ENCODE results near the gene GPR18. TPM values are rescaled to one million over a fixed set of nuclear protein-coding genes. Genes with fewer than 3 reads are reported as not detected.
A peak's percentile ranks its signal among the peaks of the same experiment; 100 is the strongest.

Gene GPR18
- total RNA-seq, 2 experiments from 2014 or later, result 16.9 to 17.6 TPM

DNA sequence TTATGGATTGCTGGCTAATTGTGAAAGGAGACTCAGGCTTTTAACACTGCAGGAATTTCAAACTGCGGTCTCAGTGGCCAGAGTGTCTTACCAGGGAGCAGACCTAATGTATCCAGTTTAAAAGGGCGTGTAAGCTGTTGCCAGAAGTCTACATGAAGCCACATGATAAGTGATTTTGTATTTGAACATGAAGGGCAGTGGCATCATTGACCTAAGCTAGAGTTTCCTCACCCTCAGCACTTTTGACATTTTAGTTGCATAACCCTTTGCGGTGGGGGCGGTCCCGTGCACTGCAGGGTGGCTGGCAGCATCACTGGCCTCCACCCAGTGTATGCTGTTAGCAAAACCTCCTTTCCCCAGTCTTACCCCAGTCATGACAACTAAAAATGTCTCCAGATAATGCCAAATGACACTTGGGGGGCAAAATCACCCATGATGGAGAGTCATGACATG, 23.7 kb upstream of the GPR18 start:
- Mint-ChIP-seq H3K27me3 (no peaks in the 10 kb centered on the region), H3K4me1 (peaks cover 83% of the 10 kb centered on the region), H3K9me3 (no peaks in the 10 kb centered on the region), H3K36me3 (peaks cover 38% of the 10 kb centered on the region), H3K27ac (peak overlapping the region; percentile 80), H3K4me3 (no peak overlapping the region)
- peak; percentile 35 for DNase-seq

DNA sequence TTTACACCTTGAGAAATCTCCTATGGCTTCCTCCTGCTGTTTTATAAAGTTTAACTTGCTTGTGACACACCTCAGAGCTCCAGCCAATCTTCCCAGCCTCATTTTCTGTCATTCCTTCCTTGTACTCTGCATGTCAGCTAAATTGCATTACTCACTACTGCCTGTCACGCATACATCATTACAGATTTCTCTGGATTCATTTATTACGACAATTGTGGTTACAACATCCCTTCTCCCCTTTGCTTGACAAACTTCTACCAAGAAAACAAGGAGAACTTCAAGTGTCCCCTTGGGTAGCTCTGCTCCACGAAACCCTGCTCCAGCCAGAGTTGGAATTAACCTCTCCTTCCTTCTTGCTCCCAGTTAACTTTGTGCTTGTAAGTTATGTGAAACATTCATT, 22.0 kb upstream of the GPR18 start:
- no peak for DNase-seq
- Mint-ChIP-seq H3K4me1 (peaks cover 83% of the 10 kb centered on the region), H3K27ac (peak overlapping the region; percentile 21), H3K4me3 (no peak overlapping the region), H3K36me3 (peaks cover 46% of the 10 kb centered on the region), H3K27me3 (no peaks in the 10 kb centered on the region), H3K9me3 (no peaks in the 10 kb centered on the region)

DNA sequence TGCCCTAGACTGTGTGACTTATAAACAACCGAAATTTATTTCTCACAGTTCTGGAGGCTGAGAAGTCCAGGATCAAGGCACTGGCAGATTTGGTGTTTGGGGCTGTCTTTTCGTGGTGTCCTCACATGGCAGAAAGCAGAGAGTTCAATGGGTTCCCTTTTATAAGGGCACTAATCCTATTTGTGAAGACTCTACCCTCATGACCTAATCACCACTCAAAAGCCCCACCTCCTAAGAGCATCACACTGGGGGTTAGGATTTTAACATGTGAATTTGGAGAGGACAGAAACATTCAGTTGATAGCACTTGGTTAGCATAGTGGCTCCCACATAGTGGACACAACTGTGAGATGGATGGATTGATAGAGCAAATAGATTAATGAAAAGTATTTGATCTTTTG, 21.5 kb upstream of the GPR18 start:
- Mint-ChIP-seq H3K27ac (no peak overlapping the region), H3K4me1 (peaks cover 84% of the 10 kb centered on the region), H3K36me3 (peaks cover 51% of the 10 kb centered on the region), H3K9me3 (peaks cover 4% of the 10 kb centered on the region), H3K4me3 (no peak overlapping the region), H3K27me3 (no peaks in the 10 kb centered on the region)
- DNase-seq, result no peak

DNA sequence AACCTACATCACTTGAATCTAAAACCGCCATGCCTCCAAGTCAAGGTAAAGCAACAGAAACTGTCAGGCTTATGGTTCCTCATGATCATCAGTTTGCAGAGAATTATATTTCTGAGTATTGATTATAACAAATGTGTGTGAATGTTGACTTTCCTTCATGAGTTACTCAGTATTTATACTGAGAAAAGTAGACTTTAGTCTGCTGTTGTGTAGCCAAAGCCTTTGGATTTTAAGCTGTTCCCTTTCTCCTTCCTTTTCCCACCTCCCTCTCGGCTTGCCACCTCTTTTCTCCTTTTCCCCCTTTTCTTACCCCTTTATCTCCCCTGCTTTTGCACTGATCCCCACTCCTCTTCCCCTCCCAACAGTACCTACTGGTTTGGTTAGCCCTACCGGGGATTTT, 20.7 kb upstream of the GPR18 start:
- Mint-ChIP-seq H3K4me1 (peaks cover 83% of the 10 kb centered on the region), H3K36me3 (peaks cover 53% of the 10 kb centered on the region), H3K4me3 (no peak overlapping the region), H3K27me3 (no peaks in the 10 kb centered on the region), H3K27ac (no peak overlapping the region), H3K9me3 (peaks cover 4% of the 10 kb centered on the region)
- no peak for DNase-seq

DNA sequence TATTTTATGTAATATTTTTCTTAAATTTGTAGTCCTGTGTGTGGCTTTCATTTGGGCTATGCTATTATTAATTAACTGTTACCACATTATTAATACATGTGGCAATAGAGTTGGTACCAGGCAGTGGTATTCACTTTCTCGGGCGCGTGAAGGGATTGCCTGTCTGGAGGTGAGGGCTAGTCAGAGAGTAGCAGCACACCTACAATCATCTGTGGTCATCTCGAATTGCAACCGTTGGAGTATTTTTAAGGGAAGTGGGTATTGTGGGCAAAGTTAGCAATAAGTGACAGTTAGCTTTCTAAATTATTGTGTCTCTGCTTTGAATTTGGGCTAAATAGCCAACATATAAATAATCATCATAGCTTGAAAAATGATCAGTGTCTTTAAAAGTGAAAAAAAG, 20.0 kb upstream of the GPR18 start:
- Mint-ChIP-seq H3K4me1 (peaks cover 85% of the 10 kb centered on the region), H3K27me3 (no peaks in the 10 kb centered on the region)

DNA sequence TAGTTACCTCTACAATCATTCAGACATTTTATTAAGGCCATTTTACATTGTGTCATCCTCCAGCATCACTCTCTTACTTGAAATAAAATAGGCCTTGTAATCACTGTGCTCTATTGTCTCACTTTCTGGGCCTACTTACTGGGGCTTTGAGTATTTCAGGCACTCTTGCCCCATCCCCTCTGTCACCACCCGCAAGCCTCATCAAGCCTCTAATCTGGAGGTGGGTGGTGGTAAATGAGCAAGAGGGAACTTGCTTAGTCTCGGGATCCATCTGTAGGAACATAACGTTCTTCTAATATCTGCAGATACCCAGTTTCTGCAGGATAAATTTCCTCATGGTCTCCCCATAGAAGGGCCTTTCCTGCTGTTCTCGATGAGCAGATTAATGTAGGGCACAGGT, 19.4 kb upstream of the GPR18 start:
- peaks cover 84% of the 10 kb centered on the region for H3K4me1 Mint-ChIP-seq
- no peaks in the 10 kb centered on the region for H3K27me3 Mint-ChIP-seq
- peaks cover 63% of the 10 kb centered on the region for H3K36me3 Mint-ChIP-seq
- no peak overlapping the region for H3K27ac Mint-ChIP-seq
- H3K4me3 Mint-ChIP-seq, result no peak overlapping the region
- peaks cover 11% of the 10 kb centered on the region for H3K9me3 Mint-ChIP-seq
- DNase-seq, result no peak

More for the DNA sequence above, 20.0 kb upstream of the GPR18 start:
- Mint-ChIP-seq H3K36me3 (peaks cover 58% of the 10 kb centered on the region), H3K4me3 (no peak overlapping the region), H3K27ac (no peak overlapping the region), H3K9me3 (peaks cover 7% of the 10 kb centered on the region)
- no peak for DNase-seq

GRCh38 chr13:99276706-99277105, 18.5 kb upstream of the GPR18 start:
- H3K27me3 Mint-ChIP-seq, result no peaks in the 10 kb centered on the region
- H3K4me3 Mint-ChIP-seq, result no peak overlapping the region
- peaks cover 12% of the 10 kb centered on the region for H3K9me3 Mint-ChIP-seq
- H3K4me1 Mint-ChIP-seq, result peaks cover 81% of the 10 kb centered on the region
- H3K27ac Mint-ChIP-seq, result no peak overlapping the region
- DNase-seq, result no peak
- peaks cover 72% of the 10 kb centered on the region for H3K36me3 Mint-ChIP-seq

DNA sequence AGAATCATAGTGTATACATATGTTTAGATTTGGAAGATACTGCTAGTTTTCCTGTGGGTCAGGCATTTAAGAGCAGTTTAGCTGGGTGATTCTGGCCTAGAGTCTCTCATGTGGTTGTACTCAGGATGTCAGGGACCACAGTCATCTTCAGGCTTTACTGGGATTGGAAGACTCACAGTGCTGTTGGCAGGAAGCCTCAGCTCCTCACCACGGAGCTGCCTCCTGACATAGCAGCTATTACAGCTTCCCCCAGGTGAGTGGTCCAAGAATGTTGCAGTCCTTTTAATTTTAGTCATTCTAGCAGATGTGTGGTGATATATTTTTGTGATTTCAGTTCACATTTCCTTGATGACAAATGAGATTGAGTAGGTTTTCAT, 16.9 kb upstream of the GPR18 start:
- Mint-ChIP-seq H3K36me3 (peaks cover 70% of the 10 kb centered on the region), H3K27ac (peak overlapping the region; percentile 67), H3K27me3 (no peaks in the 10 kb centered on the region), H3K9me3 (peaks cover 14% of the 10 kb centered on the region), H3K4me3 (no peak overlapping the region), H3K4me1 (peaks cover 82% of the 10 kb centered on the region)
- DNase-seq, result peak; percentile 36

DNA sequence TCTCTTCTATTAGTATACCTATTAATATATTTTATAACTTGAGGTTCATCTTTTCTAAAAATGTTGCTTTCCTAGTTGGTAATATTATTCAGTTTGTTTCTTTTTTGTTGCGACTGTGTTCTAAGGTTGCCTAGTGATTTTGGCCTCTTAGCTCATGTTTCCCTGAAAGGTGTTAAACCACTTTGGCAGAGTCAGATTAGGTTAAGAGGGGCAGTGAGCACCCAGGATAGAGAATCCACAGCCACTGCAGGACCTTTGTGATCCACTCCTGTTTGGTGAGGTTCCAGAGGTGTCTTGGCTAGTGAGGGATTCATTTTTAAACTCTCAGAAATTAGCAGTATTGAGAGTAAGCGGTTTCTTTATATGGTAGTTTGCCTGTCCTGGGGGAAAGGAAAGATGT, 14.9 kb upstream of the GPR18 start:
- Mint-ChIP-seq H3K36me3 (peaks cover 59% of the 10 kb centered on the region), H3K9me3 (peaks cover 14% of the 10 kb centered on the region), H3K27ac (peak overlapping the region; percentile 60), H3K27me3 (no peaks in the 10 kb centered on the region), H3K4me3 (no peak overlapping the region), H3K4me1 (peaks cover 73% of the 10 kb centered on the region)
- DNase-seq, result no peak

- H3K4me1 Mint-ChIP-seq, result peaks cover 68% of the 10 kb centered on the region
- H3K27me3 Mint-ChIP-seq, result no peaks in the 10 kb centered on the region
- no peak overlapping the region for H3K4me3 Mint-ChIP-seq
- DNase-seq, result no peak
- peaks cover 14% of the 10 kb centered on the region for H3K9me3 Mint-ChIP-seq
- peak overlapping the region; percentile 67 for H3K27ac Mint-ChIP-seq
- peaks cover 55% of the 10 kb centered on the region for H3K36me3 Mint-ChIP-seq
These were observed 14.3 kb upstream of the GPR18 start for GRCh38 chr13:99272481-99272880.

DNA sequence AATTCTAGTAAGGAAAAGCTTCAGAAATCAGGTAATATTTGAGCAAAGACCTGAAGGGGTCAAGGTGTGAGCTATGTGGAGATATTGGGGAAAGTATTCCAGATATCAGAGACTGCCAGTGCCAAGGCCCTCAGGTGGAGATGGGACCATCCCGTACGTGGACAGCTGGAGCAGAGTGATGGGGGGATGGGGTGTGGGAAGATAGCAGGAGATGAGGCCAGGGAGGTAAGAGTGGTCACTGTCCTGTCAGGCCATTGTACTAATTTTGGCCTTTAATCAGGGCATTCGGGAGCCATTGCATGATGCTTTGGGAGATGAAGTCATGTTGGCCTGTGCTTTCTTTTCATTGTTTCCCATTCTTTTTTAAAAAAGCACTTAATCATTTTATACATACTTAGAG, 13.1 kb upstream of the GPR18 start:
- H3K4me1 Mint-ChIP-seq, result peaks cover 64% of the 10 kb centered on the region
- H3K27me3 Mint-ChIP-seq, result no peaks in the 10 kb centered on the region
- H3K9me3 Mint-ChIP-seq, result peaks cover 14% of the 10 kb centered on the region
- H3K36me3 Mint-ChIP-seq, result peaks cover 49% of the 10 kb centered on the region
- H3K27ac Mint-ChIP-seq, result peak overlapping the region; percentile 67
- no peak for DNase-seq
- no peak overlapping the region for H3K4me3 Mint-ChIP-seq

DNA sequence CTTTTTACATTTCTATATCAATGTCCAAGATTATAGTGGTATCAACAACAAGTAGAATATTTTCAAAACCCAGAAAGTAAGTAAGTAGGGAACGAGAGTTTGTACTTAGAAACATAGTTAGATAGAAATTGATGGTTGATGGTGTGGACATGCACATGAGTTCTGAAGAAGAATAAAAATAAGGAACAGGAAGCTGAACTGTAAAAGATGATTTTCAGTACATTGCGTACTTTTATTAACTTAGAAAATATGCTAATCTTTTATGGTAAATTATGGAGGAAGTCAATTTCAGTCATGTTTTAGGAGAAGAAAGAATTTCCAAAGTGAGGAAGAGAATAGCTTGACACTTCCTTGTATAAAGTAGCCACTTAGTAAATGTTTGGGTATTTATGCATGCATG, 12.3 kb upstream of the GPR18 start:
- peak overlapping the region; percentile 75 for H3K27ac Mint-ChIP-seq
- H3K36me3 Mint-ChIP-seq, result peaks cover 44% of the 10 kb centered on the region
- peaks cover 14% of the 10 kb centered on the region for H3K9me3 Mint-ChIP-seq
- H3K27me3 Mint-ChIP-seq, result no peaks in the 10 kb centered on the region
- no peak overlapping the region for H3K4me3 Mint-ChIP-seq
- peaks cover 60% of the 10 kb centered on the region for H3K4me1 Mint-ChIP-seq
- DNase-seq, result no peak

GRCh38 chr13:99269627-99270241, 11.6 kb upstream of the GPR18 start:
- Mint-ChIP-seq H3K9me3 (peaks cover 11% of the 10 kb centered on the region), H3K4me1 (peaks cover 61% of the 10 kb centered on the region), H3K27me3 (no peaks in the 10 kb centered on the region), H3K4me3 (no peak overlapping the region), H3K36me3 (peaks cover 41% of the 10 kb centered on the region), H3K27ac (peak overlapping the region; percentile 20)
- no peak for DNase-seq

DNA sequence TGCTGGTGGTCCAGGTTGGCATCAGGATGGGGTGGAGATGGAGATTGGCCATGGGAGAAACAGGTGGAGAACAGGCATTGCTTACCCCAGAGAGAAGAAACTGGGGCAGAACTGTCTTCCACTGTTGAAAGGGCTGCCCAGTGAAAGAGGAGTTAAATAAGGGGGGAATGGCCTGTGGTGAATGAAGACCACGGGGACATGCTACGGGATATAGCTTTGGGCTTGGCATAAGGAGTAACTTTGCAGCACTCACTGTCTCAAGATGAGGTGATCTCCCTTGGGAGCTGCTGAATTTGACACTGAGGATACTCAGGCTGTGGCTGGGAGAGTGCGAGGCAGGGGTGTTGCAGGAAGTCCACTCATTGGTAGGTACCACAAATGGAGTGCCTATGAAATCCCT, 10.6 kb upstream of the GPR18 start:
- Mint-ChIP-seq H3K4me3 (no peak overlapping the region), H3K9me3 (peaks cover 11% of the 10 kb centered on the region), H3K27me3 (no peaks in the 10 kb centered on the region), H3K27ac (peak overlapping the region; percentile 26), H3K36me3 (peaks cover 34% of the 10 kb centered on the region), H3K4me1 (peaks cover 63% of the 10 kb centered on the region)
- no peak for DNase-seq

DNA sequence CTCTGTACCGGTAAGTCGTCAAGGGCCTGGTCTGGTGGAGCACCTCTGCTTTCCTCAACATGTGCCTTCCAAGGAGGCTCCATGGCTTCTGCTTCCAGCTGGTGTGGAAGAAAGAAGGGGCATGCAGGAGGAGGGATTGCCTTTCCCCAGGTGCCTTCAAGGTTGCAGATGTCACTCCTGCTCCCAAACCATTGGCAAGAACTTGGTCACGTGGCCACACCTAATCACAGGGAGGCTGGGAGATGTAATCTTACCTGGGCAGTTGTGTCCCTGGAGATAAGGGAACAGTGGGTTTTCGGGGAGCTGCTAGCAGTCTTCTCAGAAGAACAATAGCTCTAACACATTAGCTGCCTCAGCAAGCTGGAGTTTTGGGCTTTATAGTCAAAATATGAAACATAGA, 9.7 kb upstream of the GPR18 start:
- peaks cover 5% of the 10 kb centered on the region for H3K9me3 Mint-ChIP-seq
- peaks cover 64% of the 10 kb centered on the region for H3K4me1 Mint-ChIP-seq
- peaks cover 26% of the 10 kb centered on the region for H3K36me3 Mint-ChIP-seq
- DNase-seq, result no peak
- H3K4me3 Mint-ChIP-seq, result no peak overlapping the region
- no peak overlapping the region for H3K27ac Mint-ChIP-seq
- no peaks in the 10 kb centered on the region for H3K27me3 Mint-ChIP-seq

DNA sequence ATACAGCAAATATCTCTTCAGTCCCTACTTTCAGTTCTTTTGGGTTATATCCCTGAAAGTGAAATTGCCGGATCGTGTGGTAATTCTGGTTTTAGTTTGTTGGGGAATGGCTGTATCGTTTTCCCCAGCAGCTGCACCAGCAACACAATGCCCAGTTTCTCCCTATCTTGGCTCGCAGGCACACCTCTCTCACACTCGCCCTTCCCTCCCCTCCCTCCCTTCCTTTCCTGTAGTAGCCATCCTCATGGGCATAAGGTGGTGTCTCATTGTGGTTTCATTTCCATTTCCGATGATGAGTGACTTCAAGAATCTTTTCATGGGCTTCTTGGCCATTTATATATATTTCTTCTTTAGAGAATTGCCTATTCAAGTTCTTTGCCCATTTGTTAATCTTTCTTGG, 8.6 kb upstream of the GPR18 start:
- Mint-ChIP-seq H3K27me3 (no peaks in the 10 kb centered on the region), H3K27ac (no peak overlapping the region), H3K4me3 (no peak overlapping the region), H3K36me3 (peaks cover 16% of the 10 kb centered on the region), H3K9me3 (peaks cover 3% of the 10 kb centered on the region), H3K4me1 (peaks cover 60% of the 10 kb centered on the region)
- no peak for DNase-seq
